Measurements from ENCODE around the gene GLI2. TPM values are rescaled to one million over a fixed set of nuclear protein-coding genes. Genes with fewer than 3 reads are reported as not detected.

Gene GLI2
- total RNA-seq, 1 experiment from 2014 or later, result 41.4 TPM

DNA sequence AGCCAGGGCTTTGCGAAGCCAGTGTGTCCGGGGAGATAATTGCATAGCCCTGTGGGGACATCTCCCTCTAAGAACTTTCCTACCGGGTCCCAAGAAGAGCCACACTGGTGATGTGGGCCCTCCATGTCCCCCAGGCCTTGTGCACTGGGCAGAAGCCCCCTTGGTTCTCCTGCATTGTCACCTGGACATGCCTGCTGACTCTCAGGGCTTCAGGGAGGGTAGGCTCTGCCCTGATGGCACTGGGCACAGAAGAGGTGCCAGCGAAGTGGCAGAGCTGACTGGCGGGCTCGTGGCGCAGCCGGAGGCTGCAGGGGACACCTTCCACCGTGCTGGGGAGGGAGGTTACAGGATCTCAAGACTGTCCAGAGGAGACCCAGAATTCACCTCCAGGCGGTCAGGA is 28.3 kb downstream of the GLI2 start:
- H3K36me3 ChIP-seq (replicated peaks; ENCODE audit: control insufficient read depth, insufficient read depth, low read length), result no peaks in the 10 kb centered on the region
- no peak overlapping the region for H3K4me3 ChIP-seq (ENCODE audit: insufficient read depth, low read depth, low read length)
- DNase-seq, result no peak
- no peaks in the 10 kb centered on the region for H3K27me3 ChIP-seq (ENCODE audit: control insufficient read depth, insufficient read depth, low read length)

DNA sequence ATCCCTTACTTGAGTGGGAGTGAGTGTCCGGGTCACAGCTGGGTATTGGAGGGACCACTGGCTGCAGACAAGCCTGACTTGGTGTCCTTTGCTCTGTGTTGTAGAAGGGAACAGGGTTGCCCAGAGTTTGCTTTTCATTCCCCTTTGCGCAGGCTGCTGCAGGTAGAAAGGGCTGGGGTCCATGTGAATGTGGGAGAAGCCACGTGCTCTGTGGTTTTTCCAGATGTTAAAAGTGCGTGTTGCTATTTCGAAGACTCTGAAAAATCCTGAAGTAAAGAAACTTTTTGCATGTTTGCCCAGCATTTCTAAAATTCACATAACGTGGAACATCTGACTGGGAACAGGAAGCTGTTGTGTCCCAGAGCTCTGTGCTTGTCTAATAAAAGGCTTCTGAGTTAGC is 28.8 kb downstream of the GLI2 start:
- no peaks in the 10 kb centered on the region for H3K36me3 ChIP-seq (replicated peaks; ENCODE audit: control insufficient read depth, insufficient read depth, low read length)
- no peaks in the 10 kb centered on the region for H3K27me3 ChIP-seq (ENCODE audit: control insufficient read depth, insufficient read depth, low read length)
- H3K4me3 ChIP-seq (ENCODE audit: insufficient read depth, low read depth, low read length), result no peak overlapping the region
- no peak for DNase-seq

DNA sequence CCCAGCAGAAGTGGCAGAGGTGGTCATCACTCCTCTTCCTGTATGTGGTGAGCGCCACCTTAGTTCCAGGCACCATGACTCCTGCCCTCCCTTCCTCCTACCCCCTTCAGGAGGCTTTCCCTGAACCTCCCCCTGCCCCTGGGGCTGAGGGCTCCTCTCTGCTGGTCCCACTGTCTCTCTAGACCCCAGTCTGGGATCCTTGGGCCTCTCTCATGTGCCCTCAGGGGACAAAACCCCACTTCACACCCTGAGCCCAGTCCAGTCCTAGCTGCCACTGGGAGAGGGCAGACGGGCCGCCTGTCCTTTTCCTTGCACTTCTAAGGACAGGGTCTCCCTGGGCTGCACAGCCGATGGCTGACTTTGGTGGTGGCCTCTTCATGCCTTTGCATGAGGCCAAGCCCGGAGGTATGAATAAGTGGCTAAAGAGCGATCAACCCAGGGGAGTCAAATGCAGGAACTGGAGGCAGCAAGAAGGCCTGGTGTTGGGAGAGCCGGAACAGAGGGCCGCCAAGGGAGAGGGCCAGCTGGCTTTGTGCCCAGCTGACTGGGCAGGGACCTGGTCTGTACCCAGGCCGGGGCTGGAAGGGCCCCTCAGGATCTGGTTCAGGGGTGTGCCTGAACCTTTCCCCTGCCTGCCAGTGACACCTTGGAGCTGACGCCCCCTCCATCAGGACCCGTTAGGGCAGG is 29.5 kb downstream of the GLI2 start:
- H3K4me3 ChIP-seq (ENCODE audit: insufficient read depth, low read depth, low read length), result no peak overlapping the region
- no peaks in the 10 kb centered on the region for H3K36me3 ChIP-seq (replicated peaks; ENCODE audit: control insufficient read depth, insufficient read depth, low read length)
- no peaks in the 10 kb centered on the region for H3K27me3 ChIP-seq (ENCODE audit: control insufficient read depth, insufficient read depth, low read length)
- no peak for DNase-seq

DNA sequence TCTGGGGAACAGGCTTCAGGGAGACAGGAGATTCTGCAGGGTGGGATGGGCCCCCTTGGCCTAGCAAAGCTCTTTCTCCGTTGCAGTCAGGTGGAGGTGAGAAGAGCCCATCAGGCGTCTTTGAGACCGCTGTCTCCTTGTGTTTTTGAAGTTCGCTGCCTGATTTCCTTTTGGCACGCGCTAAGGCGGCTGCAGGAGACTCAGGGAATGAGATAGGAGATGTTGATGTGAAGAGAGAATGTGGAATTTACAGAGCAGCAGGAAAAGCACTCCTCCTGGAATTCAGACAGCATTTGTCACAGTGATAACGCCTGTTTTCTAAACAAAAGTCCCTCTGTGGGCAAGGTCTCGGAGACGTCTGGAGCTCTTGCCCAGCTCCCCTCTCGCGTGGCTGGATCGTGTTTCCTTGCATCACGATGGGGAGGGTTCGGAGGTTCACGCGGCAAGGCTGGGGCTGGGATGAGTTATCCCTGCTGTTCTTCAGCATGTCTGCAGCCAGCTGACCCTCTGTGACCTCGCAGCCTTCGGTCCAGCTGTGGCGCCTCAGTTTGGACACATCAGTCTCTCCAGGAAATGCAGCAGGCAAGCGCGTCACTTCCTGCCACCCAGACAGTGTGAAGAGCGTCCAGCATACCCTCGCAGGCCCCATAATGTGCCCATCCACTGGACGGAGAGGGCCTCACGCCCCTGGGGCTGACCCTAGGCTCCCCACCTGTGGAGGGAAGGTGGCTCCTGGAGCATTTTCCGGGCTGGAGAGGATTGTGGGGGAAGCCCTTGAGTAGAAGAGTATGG is 30.2 kb downstream of the GLI2 start:
- DNase-seq, result peak; percentile 68
- H3K36me3 ChIP-seq (replicated peaks; ENCODE audit: control insufficient read depth, insufficient read depth, low read length), result no peaks in the 10 kb centered on the region
- H3K4me3 ChIP-seq (ENCODE audit: insufficient read depth, low read depth, low read length), result no peak overlapping the region
- no peaks in the 10 kb centered on the region for H3K27me3 ChIP-seq (ENCODE audit: control insufficient read depth, insufficient read depth, low read length)

DNA sequence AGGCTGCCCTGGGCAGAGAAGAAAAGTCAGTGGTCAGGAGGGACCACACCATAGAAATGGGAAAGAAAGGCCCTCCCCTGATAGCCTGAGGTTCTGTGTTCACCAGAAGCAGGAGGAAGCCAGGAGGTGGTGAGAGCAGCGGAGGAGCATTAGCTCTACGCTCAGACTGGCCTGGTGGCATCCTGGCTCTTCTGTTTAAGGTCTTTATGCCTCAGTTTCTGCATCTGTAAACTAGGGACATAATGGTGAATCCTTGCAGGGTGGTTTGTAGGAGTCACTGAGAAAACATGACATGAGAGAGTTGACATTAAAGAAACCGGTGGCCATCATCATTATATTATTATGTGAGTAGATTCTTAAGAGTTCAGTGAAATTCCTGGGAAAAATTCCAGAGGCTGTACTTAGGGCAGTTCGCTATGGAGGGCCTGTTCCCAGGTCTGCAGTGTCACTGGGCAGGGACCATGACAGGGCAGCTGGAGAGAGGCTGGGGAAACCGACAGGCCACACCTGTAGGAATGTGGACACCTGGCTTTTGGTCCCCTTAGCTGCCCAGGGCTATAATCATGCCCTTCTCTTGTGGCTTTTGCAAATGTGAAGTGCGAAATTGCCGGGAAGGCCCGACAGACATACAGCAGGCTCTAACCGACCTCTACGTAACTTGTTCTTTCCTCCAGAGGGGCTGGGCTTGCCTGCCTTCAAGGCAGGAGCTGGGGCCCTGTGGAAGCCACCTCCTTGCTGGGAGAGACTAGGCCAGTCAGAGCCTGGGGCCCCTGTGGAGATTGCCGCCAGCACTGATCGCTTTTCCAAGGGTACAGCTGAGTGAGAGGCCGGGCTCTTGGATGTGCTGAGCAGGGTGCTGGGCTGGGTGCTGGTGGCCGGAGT is 31.0 kb downstream of the GLI2 start:
- DNase-seq, result peak; percentile 82
- H3K27me3 ChIP-seq (ENCODE audit: control insufficient read depth, insufficient read depth, low read length), result no peaks in the 10 kb centered on the region
- no peaks in the 10 kb centered on the region for H3K36me3 ChIP-seq (replicated peaks; ENCODE audit: control insufficient read depth, insufficient read depth, low read length)
- H3K4me3 ChIP-seq (ENCODE audit: insufficient read depth, low read depth, low read length), result no peak overlapping the region

DNA sequence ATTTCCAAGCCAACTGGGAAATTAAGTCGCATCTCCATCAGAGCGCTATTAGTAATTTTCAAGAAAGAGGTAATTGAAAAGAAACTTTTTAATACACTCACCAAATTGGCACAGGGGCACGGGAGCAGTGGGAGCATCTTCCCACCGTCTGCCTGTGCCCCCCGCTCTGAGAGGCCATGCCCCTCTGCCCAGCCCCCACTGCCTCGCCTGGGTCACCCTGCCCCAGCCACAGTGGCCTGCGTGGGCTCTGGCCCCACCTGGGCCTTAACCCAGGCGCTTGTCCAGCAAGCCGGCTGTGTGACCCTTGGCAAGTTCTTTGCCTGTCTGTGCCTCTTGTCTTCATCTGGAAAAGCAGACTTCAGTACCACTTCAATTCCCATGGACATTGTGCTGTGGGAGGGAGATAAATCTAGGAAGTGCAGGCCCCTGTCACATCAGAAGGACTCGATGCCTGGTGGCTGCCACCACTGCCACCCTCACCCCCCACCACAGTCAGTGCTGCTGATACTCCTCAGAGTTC is 31.9 kb downstream of the GLI2 start:
- peak; percentile 52 for DNase-seq
- H3K36me3 ChIP-seq (replicated peaks; ENCODE audit: control insufficient read depth, insufficient read depth, low read length), result no peaks in the 10 kb centered on the region
- no peaks in the 10 kb centered on the region for H3K27me3 ChIP-seq (ENCODE audit: control insufficient read depth, insufficient read depth, low read length)
- no peak overlapping the region for H3K4me3 ChIP-seq (ENCODE audit: insufficient read depth, low read depth, low read length)

DNA sequence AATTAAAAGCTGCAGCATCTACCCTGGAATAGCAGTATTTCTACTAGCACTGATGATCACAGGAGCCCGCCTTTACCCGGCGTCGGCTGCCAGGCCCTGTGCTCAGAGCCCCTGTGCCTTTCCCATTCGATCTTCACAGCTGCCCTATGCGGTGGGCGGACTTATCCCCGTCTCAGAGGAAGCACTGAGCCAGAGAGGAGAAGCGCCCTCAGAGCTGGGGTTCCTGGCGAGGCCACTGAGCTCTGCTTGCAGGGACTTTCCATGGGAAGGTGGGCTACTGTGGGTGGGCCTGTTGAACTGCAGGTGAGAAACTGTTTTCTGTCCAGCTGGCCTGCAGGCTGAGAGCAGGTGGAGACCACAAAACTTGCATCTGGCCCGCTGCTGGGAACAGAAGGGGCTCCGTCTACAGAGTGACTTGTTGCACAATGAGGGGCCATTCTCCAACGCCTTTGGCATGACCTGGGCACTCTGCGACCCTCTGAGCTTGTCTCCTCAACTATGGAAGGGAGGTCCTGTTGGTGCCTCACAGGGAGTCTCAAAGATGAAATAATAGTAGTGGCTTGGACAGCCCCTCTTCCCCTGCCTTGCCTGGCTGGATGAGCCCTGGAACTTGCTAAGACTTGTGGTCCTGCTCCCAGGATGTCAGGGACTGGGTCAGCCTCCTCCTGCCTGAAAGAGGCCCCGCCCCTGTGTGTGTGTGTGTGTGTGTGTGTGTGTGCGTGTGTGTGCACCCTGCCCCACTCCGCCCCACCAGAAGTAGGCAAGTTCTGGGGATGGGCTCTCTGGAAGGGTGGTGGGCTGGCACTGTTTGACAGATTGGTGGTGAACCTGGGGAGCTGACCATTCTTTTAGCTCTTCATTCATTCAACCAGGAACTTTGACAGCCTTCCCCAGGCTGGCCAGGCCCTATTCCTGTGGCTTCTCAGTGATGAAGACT is 32.7 kb downstream of the GLI2 start:
- H3K36me3 ChIP-seq (replicated peaks; ENCODE audit: control insufficient read depth, insufficient read depth, low read length), result no peaks in the 10 kb centered on the region
- DNase-seq, result peak; percentile 56
- H3K27me3 ChIP-seq (ENCODE audit: control insufficient read depth, insufficient read depth, low read length), result no peaks in the 10 kb centered on the region
- no peak overlapping the region for H3K4me3 ChIP-seq (ENCODE audit: insufficient read depth, low read depth, low read length)

DNA sequence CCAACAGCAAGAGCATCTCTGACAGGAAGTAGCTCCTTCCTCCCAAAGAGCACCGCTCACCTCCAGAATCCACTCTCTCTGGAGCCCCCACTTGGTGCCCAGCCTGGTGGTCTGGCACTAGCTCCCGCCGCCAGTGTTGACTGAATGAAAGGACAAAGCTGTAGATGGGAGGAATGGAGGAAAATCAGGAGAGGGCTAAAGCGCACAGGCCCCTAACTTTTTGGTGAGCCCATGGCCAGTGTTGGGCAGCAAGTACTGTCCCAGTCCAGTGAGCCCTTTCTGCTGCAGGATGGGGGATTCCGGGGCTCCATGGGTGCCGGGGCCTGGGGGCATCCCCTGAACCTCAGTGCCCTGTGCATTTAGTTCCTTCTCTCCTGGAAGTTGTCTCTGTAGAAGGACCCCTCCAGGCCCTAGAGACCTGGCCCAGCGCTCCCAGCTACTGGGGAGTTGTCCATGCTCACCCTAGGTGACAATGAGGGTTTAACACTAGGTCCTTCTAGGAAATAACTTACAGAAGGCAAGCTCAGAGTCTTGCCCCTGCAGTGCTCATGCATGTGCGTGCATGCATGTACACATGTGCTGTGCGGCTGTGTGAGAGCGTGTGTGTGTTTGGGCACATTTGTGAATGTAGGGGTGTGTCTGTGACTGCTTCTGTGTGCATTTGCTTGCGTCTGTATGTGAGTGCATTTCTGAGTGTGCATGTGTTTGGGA is 33.6 kb downstream of the GLI2 start:
- DNase-seq, result no peak
- H3K36me3 ChIP-seq (replicated peaks; ENCODE audit: control insufficient read depth, insufficient read depth, low read length), result no peaks in the 10 kb centered on the region
- H3K4me3 ChIP-seq (ENCODE audit: insufficient read depth, low read depth, low read length), result no peak overlapping the region
- no peaks in the 10 kb centered on the region for H3K27me3 ChIP-seq (ENCODE audit: control insufficient read depth, insufficient read depth, low read length)

DNA sequence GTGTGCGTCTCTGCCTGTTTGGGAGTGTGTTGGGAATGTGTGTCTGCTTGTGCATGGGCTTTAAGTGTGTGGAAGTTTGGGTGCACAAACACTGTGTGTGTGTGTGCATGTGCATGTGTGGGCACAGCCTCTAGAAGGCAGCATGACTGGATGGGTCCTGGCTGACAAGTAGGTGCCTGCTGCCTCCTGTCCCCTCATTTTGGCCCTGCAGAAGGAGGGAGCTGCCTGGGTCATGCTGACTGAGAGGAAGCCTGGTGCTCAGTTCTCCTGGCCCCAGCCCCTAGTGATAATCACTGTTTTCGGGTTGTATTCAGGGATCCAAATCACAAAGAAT is 34.1 kb downstream of the GLI2 start:
- Histone ChIP-seq H3K4me3 (ENCODE audit: insufficient read depth, low read depth, low read length) (no peak overlapping the region), H3K36me3 (replicated peaks; ENCODE audit: control insufficient read depth, insufficient read depth, low read length) (no peaks in the 10 kb centered on the region), H3K27me3 (ENCODE audit: control insufficient read depth, insufficient read depth, low read length) (no peaks in the 10 kb centered on the region)
- DNase-seq, result no peak

DNA sequence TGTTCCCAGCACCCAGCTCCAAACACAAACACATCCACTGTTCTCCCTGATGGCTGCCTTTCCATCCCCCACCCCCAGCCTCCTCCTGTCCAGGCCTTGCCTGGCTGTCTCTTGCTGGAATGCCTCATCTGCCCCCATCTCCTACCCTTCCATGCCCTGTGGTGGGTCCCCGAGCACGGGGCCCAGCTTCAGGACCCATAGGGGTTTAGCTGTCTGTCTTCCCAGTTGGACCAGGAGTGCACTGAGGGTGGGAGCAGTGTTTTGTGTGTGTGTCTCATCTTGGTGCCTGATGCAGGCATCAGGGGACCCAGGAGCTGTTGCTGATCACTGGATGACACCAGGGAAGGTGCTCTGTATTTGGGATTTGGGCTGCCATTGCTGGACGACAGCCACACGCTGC is 34.5 kb downstream of the GLI2 start:
- DNase-seq, result no peak

DNA sequence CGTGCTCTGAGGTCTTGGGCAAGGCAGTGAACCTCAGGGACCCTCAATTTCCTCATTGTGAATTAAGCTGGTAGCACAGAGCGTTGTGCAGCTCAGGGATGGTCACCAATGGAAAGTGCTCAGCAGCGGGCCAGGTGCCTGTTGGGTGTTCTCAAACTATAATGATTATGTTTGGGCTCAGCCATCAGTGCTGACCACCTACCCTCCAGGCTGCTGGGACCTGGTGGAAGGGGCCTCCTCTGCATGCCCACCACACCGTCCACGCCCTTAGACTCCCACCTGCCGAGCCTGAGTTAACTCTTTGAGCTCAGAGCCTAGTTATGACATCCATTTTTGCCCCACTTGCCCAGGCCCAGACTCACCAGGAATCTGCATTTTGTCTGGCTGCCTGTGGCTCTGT is 35.0 kb downstream of the GLI2 start:
- H3K36me3 ChIP-seq (replicated peaks; ENCODE audit: control insufficient read depth, insufficient read depth, low read length), result no peaks in the 10 kb centered on the region
- no peaks in the 10 kb centered on the region for H3K27me3 ChIP-seq (ENCODE audit: control insufficient read depth, insufficient read depth, low read length)
- no peak for DNase-seq
- H3K4me3 ChIP-seq (ENCODE audit: insufficient read depth, low read depth, low read length), result no peak overlapping the region

More for the DNA sequence above, 34.5 kb downstream of the GLI2 start:
- Histone ChIP-seq H3K27me3 (ENCODE audit: control insufficient read depth, insufficient read depth, low read length) (no peaks in the 10 kb centered on the region), H3K36me3 (replicated peaks; ENCODE audit: control insufficient read depth, insufficient read depth, low read length) (no peaks in the 10 kb centered on the region), H3K4me3 (ENCODE audit: insufficient read depth, low read depth, low read length) (no peak overlapping the region)

DNA sequence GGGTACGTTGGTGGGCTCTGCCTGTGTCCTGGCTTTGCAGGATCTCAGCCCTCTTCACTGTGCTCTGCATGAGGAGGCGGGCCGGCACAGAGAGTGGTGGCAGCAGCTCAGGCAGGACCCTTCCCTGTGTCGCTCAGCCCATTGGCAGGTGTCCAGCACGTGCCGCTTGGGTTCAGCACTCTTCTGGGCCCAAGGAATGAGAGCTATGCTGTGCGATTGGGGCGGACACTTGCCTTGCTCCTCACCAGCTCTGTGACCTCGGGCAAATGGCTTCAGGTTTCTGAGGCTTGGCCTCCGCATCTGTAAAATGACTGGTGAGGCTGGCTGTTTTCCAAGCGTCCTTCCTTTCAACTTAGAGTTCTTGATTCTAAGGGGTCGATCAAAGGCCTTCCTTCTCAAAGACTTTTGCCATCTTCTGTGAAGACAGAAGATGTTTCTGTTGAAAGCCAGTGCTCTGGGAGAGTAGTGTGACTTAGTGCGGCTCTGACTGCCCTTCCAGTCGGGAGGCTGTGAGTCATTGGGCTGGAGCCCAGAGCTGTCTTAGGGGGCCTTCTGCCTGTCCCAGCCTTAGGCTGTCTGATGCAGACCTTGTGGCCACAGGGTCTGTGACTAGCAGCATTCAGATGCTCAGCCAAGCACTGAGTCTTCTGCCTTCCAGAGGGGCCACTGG is 35.6 kb downstream of the GLI2 start:
- no peak for DNase-seq
- Histone ChIP-seq H3K27me3 (ENCODE audit: control insufficient read depth, insufficient read depth, low read length) (no peaks in the 10 kb centered on the region), H3K4me3 (ENCODE audit: insufficient read depth, low read depth, low read length) (no peak overlapping the region), H3K36me3 (replicated peaks; ENCODE audit: control insufficient read depth, insufficient read depth, low read length) (no peaks in the 10 kb centered on the region)

DNA sequence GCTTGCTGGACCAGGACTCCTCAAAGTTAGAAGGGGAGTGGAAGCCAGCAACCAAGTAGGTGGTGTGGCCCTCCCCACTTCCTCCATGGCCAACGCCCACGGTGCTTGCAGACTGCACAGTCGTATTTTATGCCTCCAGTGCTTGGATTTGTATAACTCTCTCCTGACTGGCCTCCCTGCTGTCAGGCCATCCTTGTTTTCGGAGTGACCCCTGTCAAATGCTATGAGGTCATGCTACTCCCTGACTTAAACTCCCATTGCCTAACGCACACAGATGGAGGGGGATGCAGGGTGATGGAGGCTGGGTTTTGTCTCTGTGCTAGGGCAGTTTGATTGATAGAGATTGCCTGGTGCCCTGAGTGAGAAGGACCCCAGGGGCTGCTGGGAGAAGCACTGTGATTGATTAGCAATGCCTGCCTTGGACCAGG is 36.1 kb downstream of the GLI2 start:
- Histone ChIP-seq H3K27me3 (ENCODE audit: control insufficient read depth, insufficient read depth, low read length) (no peaks in the 10 kb centered on the region), H3K4me3 (ENCODE audit: insufficient read depth, low read depth, low read length) (no peak overlapping the region), H3K36me3 (replicated peaks; ENCODE audit: control insufficient read depth, insufficient read depth, low read length) (no peaks in the 10 kb centered on the region)
- DNase-seq, result peak; percentile 55
